OCI-LY7 (cell line): ENCODE measurements around the gene HAPLN3. TPM values are rescaled to one million over a fixed set of nuclear protein-coding genes. Genes with fewer than 3 reads are reported as not detected.

ENCODE experiments used
- BruUV-seq: library from RNA; stranded (reverse); fragments of 400-500 nt; replicated peaks from 2 replicates; lab custom pipeline; 2021; lab: Mats Ljungman, UMichigan
- CTCF ChIA-PET: fragments of 300-600 bp; sonication (Branson Sonifier 250); formaldehyde crosslinking; loops from one replicate; lab custom pipeline; 2022; ENCODE audit warnings: antibody characterized with exemption; ENCODE audit not compliant: unreplicated experiment; lab: Charles Lee
- POLR2A ChIA-PET: fragments of 300-600 bp; sonication (Branson Sonifier 250); formaldehyde crosslinking; loops from one replicate; lab custom pipeline; 2022; ENCODE audit warnings: antibody characterized with exemption; lab: Charles Lee
- DNase-seq: peaks from one replicate; pipeline ENCODE4 v3.0.0-alpha.2; 2015; ENCODE audit warnings: low spot score
- H2AFZ ChIP-seq: fragments of 200-600 bp; sonication (generic), shearing (Covaris generic); 2 replicates; pipeline ENCODE4 v1.6.1; 2014; ENCODE audit warnings: mild to moderate bottlenecking, antibody characterized with exemption, low read length, moderate library complexity
- H3K27ac ChIP-seq: fragments of 200-600 bp; sonication (generic); 2 replicates; pipeline ENCODE4 v1.5.1; 2014; ENCODE audit warnings: mixed run types, low read depth, mild to moderate bottlenecking, moderate library complexity, low read length, inconsistent platforms; ENCODE audit not compliant: poor library complexity, severe bottlenecking
- H3K36me3 ChIP-seq: fragments of 200-600 bp; sonication (generic); 2 replicates; pipeline ENCODE4 v1.6.1; 2014; ENCODE audit warnings: mild to moderate bottlenecking, antibody characterized with exemption, low read length, moderate library complexity, mixed read lengths; ENCODE audit not compliant: insufficient read depth
- H3K4me1 ChIP-seq: fragments of 200-600 bp; sonication (generic); 2 replicates; pipeline ENCODE4 v1.5.1; 2014; ENCODE audit warnings: mild to moderate bottlenecking, low read length; ENCODE audit not compliant: insufficient read depth, poor library complexity, severe bottlenecking
- H3K4me2 ChIP-seq: fragments of 200-600 bp; sonication (generic); 2 replicates; pipeline ENCODE4 v1.6.1; 2014; ENCODE audit warnings: mild to moderate bottlenecking, low read length
- H3K4me3 ChIP-seq: fragments of 200-600 bp; sonication (generic); 2 replicates; pipeline ENCODE4 v1.5.1; 2014; ENCODE audit warnings: mild to moderate bottlenecking, low read depth, low read length; ENCODE audit not compliant: poor library complexity, severe bottlenecking
- H3K79me2 ChIP-seq: fragments of 200-600 bp; sonication (generic); 2 replicates; pipeline ENCODE4 v1.6.1; 2016; ENCODE audit warnings: low read depth, mild to moderate bottlenecking, low read length, moderate library complexity, mixed read lengths; ENCODE audit not compliant: insufficient read depth
- H3K9me2 ChIP-seq: fragments of 200-600 bp; sonication (generic); 2 replicates; pipeline ENCODE4 v1.6.1; 2016; ENCODE audit warnings: mild to moderate bottlenecking, low read length, mixed read lengths; ENCODE audit not compliant: insufficient read depth
- H3K9me3 ChIP-seq: fragments of 200-600 bp; sonication (generic); 2 replicates; pipeline ENCODE4 v1.6.1; 2014; ENCODE audit warnings: mild to moderate bottlenecking, mixed run types, low read length, mixed read lengths
- H4K20me1 ChIP-seq: fragments of 200-600 bp; sonication (generic); 2 replicates; pipeline ENCODE4 v1.6.1; 2014; ENCODE audit warnings: mild to moderate bottlenecking, antibody characterized with exemption, low read length, moderate library complexity, mixed read lengths; ENCODE audit not compliant: insufficient read depth
- CTCF ChIP-seq: fragments of 200-600 bp; sonication (generic); conservative IDR thresholded peaks from 2 replicates; pipeline ENCODE4 v1.5.1; 2014; ENCODE audit warnings: mild to moderate bottlenecking, antibody characterized with exemption, low read length, moderate library complexity, mixed read lengths
- EZH2phosphoT487 ChIP-seq: fragments of 200-600 bp; sonication (generic); IDR thresholded peaks from 2 replicates; pipeline ENCODE4 v1.6.1; 2018; ENCODE audit warnings: low read depth, borderline replicate concordance, mild to moderate bottlenecking, mixed run types, antibody characterized with exemption, low read length, moderate library complexity, mixed read lengths
- intact Hi-C: fragments of 100-400 bp; cut with micrococcal nuclease; formaldehyde crosslinking; loops from one replicate; pipeline ENCODE4 v1.10.0; 2022; ENCODE audit not compliant: unreplicated experiment
- total RNA-seq, 2 experiments: library from RNA; depleted of rRNA in 1 of 2; stranded (reverse); fragments of >200 nt in 1 of 2; shearing (Covaris generic) in 1 of 2; gene quantifications; 2 replicates each; pipeline ENCODE4 v1.2.3, GENCODE V29; 2014 to 2022

HAPLN3 gene
- total RNA-seq, 2 experiments from 2014 or later = 0.93 to 0.98 TPM

- intact Hi-C loops = loop anchor here (5.0 kb wide), 1 partner anchor 211 kb away; the partner anchor contains the start of gene AEN
- Histone ChIP-seq H2AFZ (no peak overlapping the region), H3K79me2 (no peaks in the 10 kb centered on the region), H3K4me1 (no peaks in the 10 kb centered on the region), H3K9me2 (no peaks in the 10 kb centered on the region), H3K36me3 (no peaks in the 10 kb centered on the region), H3K4me2 (no peak overlapping the region), H3K4me3 (no peak overlapping the region), H3K27ac (no peak overlapping the region), H4K20me1 (no peaks in the 10 kb centered on the region), H3K9me3 (no peaks in the 10 kb centered on the region)
- DNase-seq = no peak
- POLR2A ChIA-PET = interaction anchor here (0.6 kb wide), 2 partner anchors 98 to 304 kb away, joined by 3 read pairs; no protein-coding TSS in a partner anchor
- no TSS peak for BruUV-seq
- TF ChIP-seq EZH2phosphoT487 (no peak), CTCF (no peak)
- CTCF ChIA-PET = no interaction called here
Measured at GRCh38 chr15:88832820-88833730, 62.3 kb downstream of the HAPLN3 start.

GRCh38 chr15:88830016-88830415 is 65.3 kb downstream of the HAPLN3 start:
- no peak for DNase-seq
- no TSS peak for BruUV-seq
- CTCF ChIA-PET = no interaction called here
- POLR2A ChIA-PET = no interaction called here
- Histone ChIP-seq H3K79me2 (no peaks in the 10 kb centered on the region), H3K27ac (no peak overlapping the region), H3K4me2 (no peak overlapping the region), H4K20me1 (no peaks in the 10 kb centered on the region), H3K4me1 (no peaks in the 10 kb centered on the region), H3K36me3 (no peaks in the 10 kb centered on the region), H3K9me2 (no peaks in the 10 kb centered on the region), H3K9me3 (no peaks in the 10 kb centered on the region), H3K4me3 (no peak overlapping the region), H2AFZ (no peak overlapping the region)
- no peak for TF ChIP-seq EZH2phosphoT487
- no peak for TF ChIP-seq CTCF
- intact Hi-C loops = loop anchor here (5.0 kb wide), 1 partner anchor 208 kb away; the partner anchor contains the start of gene AEN

- TF ChIP-seq EZH2phosphoT487 = no peak
- TF ChIP-seq CTCF = no peak
- no peak overlapping the region for H3K4me3 ChIP-seq
- CTCF ChIA-PET = no interaction called here
- H3K27ac ChIP-seq = no peak overlapping the region
- no peaks in the 10 kb centered on the region for H3K36me3 ChIP-seq
- no peak for DNase-seq
- BruUV-seq = no TSS peak
- no peaks in the 10 kb centered on the region for H3K9me2 ChIP-seq
- no peak overlapping the region for H3K4me2 ChIP-seq
- no peaks in the 10 kb centered on the region for H3K79me2 ChIP-seq
- H3K4me1 ChIP-seq = no peaks in the 10 kb centered on the region
- no peak overlapping the region for H2AFZ ChIP-seq
- intact Hi-C loops = no loop called here
- POLR2A ChIA-PET = no interaction called here
- H4K20me1 ChIP-seq = no peaks in the 10 kb centered on the region
- H3K9me3 ChIP-seq = no peaks in the 10 kb centered on the region
Measured at GRCh38 chr15:88828791-88829190, 66.6 kb downstream of the HAPLN3 start.
